Aorta (tissue), 5 donors: ENCODE results near the gene CDH9. TPM values are rescaled to one million over a fixed set of nuclear protein-coding genes. Genes with fewer than 3 reads are reported as not detected.
"Not testable (repeated sequence)": the region's sequence is repeated elsewhere in the genome, so short reads cannot be mapped to it uniquely, and the experiment has no call there.

Source experiments
- ATAC-seq: fragments of 200-7000 bp; cut with Tn5 transposase; one replicate; pipeline ENCODE4 v1.9.1; 2022; ENCODE audit warnings: moderate library complexity; ENCODE audit not compliant: low FRiP score
- DNase-seq, 2 donors: peaks; one replicate each; pipeline ENCODE4 v3.0.0-alpha.2; 2020
- H3K27ac ChIP-seq, 2 donors: one replicate each; pipeline ENCODE4 v1.5.1; 2013; ENCODE audit warnings: low read length in 2 of 2, mild to moderate bottlenecking in 2 of 2, moderate library complexity in 2 of 2, control low read depth in 1 of 2, inconsistent platforms in 1 of 2, low read depth in 1 of 2
- H3K27me3 ChIP-seq, 2 donors: one replicate each; pipeline ENCODE4 v1.6.1; 2013; ENCODE audit warnings: control low read depth in 1 of 2, low read length in 1 of 2, mild to moderate bottlenecking in 1 of 2, moderate library complexity in 1 of 2; ENCODE audit not compliant: insufficient read depth in 2 of 2, control insufficient read depth in 1 of 2
- H3K36me3 ChIP-seq, 2 donors: one replicate each; pipeline ENCODE4 v1.6.1; 2013; ENCODE audit warnings: control low read depth in 1 of 2, low read length in 1 of 2, mild to moderate bottlenecking in 1 of 2; ENCODE audit not compliant: insufficient read depth in 2 of 2, control insufficient read depth in 1 of 2
- H3K4me1 ChIP-seq, 2 donors: one replicate each; pipeline ENCODE4 v1.6.1; 2013; ENCODE audit warnings: low read length in 2 of 2, control low read depth in 1 of 2, mild to moderate bottlenecking in 1 of 2, moderate library complexity in 1 of 2; ENCODE audit not compliant: insufficient read depth in 2 of 2, control insufficient read depth in 1 of 2
- H3K4me3 ChIP-seq, 2 donors: one replicate each; pipeline ENCODE4 v1.5.1; 2013; ENCODE audit warnings: low read length in 2 of 2, control low read depth in 1 of 2, mild to moderate bottlenecking in 1 of 2
- H3K9me3 ChIP-seq: one replicate; pipeline ENCODE4 v1.6.1; 2013; ENCODE audit warnings: mild to moderate bottlenecking, low read length; ENCODE audit not compliant: control insufficient read depth
- WGBS, 2 donors: extraction: QIAGEN DNeasy Blood & Tissue Kit; methylation state at CpG; one replicate each; pipeline ENCODE4 v1.1.7; 2013; 5-methylcytosine and 5-hydroxymethylcytosine counted together
- intact Hi-C, 2 donors: fragments of 100-400 bp; cut with DNase I; formaldehyde crosslinking; loops; one replicate each; pipeline versions ENCODE4 v1.14.2 to v1.15.0; 2022
- polyA plus RNA-seq, 2 donors: library from polyadenylated mRNA; stranded (reverse); fragments of 200-250 nt; gene quantifications; one replicate each; pipeline ENCODE4 v1.2.3, GENCODE V29; 2013
- total RNA-seq, 2 donors: library from RNA; stranded (reverse); fragmentation: NEBNext Ultra II Directional; extraction: Animal tissue kit (Norgen Biotek cat#: 25700); gene quantifications; one replicate each; pipeline ENCODE4 v1.2.1, GENCODE V29; 2021
- donor health status: healthy with polysubstance abuse.
- donor health status: Bipolar disorder and iron deficiency.
- donor health status: DM: no; HTN: no; CAD: no.
- donor health status: DM: no; HTN: no; CAD: no.
- donor health status: DM: yes; HTN: yes; CAD: no.

CDH9 gene
- total and polyA plus RNA-seq, 4 donors, result not detected

DNA sequence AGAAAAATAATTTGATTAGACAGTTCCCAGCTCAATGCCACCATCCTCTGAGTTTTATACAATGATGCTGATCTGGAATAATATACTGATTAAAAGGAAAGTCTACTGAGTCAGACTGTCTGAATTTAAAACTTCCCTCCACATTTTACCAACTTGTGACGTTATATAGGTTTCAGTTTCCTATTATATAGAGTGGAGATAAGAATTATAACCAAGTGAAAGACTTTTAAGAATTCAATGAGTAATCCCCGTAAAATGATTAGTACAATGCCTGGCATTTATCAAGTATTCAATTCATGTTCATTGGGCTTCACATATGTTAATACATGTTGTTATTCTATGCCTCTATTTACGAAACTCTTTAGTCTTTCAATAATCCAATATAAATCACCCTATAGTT lies 166.0 kb downstream of the CDH9 start:
- no peak overlapping the region for H3K4me3 ChIP-seq
- H3K9me3 ChIP-seq, result peaks cover 2% of the 10 kb centered on the region
- intact Hi-C loops, result no loop called here
- no peaks in the 10 kb centered on the region for H3K27me3 ChIP-seq
- H3K36me3 ChIP-seq, result no peaks in the 10 kb centered on the region
- WGBS, 2 donors, result 25 to 49% methylated on average over 3 of the region's 3 CpGs
- ATAC-seq (no peak), DNase-seq (no peak)
- no peaks in the 10 kb centered on the region for H3K4me1 ChIP-seq
- H3K27ac ChIP-seq, result no peak overlapping the region

GRCh38 chr5:26869781-26870180 lies 168.6 kb downstream of the CDH9 start:
- no peak for ATAC-seq
- Histone ChIP-seq H3K4me1 (no peaks in the 10 kb centered on the region), H3K9me3 (peaks cover 2% of the 10 kb centered on the region), H3K4me3 (no peak overlapping the region), H3K36me3 (no peaks in the 10 kb centered on the region), H3K27me3 (no peaks in the 10 kb centered on the region), H3K27ac (no peak overlapping the region)
- intact Hi-C loops, result no loop called here
- DNase-seq, result no peak
- 85 to 91% methylated on average over 1 of the region's 1 CpG for WGBS, 2 donors

- no peaks in the 10 kb centered on the region for H3K36me3 ChIP-seq
- 88 to 90% methylated on average over 3 of the region's 3 CpGs for WGBS, 2 donors
- H3K9me3 ChIP-seq, result peaks cover 2% of the 10 kb centered on the region
- DNase-seq, result no peak
- no peak overlapping the region for H3K4me3 ChIP-seq
- H3K27ac ChIP-seq, result no peak overlapping the region
- no peaks in the 10 kb centered on the region for H3K4me1 ChIP-seq
- intact Hi-C loops, result no loop called here
- H3K27me3 ChIP-seq, result no peaks in the 10 kb centered on the region
- ATAC-seq, result no peak
Measured at GRCh38 chr5:26868504-26868903, 169.9 kb downstream of the CDH9 start.

DNA sequence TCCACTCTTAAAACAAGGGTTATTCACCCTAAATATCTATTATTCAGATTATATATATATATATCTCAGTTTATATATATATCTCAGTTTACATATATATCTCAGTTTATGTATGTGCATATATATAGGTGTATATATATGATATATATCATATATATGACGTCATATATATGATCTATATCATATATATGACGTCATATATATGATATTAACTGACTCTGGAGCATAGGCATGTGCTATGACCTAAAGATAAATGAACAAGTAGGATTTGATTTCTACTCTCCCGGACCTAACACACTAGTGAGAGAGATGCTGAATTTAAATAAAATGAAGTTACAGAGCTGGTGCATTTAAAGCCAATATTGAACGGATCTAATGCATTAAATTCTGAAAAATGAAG lies 174.3 kb downstream of the CDH9 start:
- Histone ChIP-seq H3K9me3 (peaks cover 2% of the 10 kb centered on the region), H3K4me1 (no peaks in the 10 kb centered on the region), H3K27me3 (no peaks in the 10 kb centered on the region), H3K27ac (no peak overlapping the region), H3K36me3 (no peaks in the 10 kb centered on the region), H3K4me3 (no peak overlapping the region)
- WGBS, 2 donors, result 53 to 58% methylated on average over 4 of the region's 4 CpGs
- ATAC-seq (no peak), DNase-seq (no peak)
- intact Hi-C loops, result no loop called here

DNA sequence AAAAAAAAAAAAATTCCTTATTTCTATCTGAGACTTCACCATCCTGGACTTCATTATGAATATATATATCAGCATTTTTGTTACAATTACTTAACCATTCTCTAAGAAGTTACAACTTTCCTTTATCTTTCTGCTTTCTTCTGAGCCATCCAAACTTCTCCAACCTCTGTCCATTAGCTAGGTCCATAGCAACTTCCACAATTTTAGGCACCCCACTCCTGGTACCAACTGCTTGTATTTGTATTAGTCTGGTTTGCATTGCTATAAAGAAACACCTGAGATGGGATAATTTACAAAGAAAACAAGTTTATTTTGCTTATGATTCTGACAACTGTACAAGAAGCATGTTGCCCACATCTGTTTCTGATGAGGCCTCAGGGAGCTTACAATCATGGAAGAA lies 182.1 kb downstream of the CDH9 start:
- DNase-seq, result no peak
- H3K4me3 ChIP-seq, result no peak overlapping the region
- intact Hi-C loops, result no loop called here

DNA sequence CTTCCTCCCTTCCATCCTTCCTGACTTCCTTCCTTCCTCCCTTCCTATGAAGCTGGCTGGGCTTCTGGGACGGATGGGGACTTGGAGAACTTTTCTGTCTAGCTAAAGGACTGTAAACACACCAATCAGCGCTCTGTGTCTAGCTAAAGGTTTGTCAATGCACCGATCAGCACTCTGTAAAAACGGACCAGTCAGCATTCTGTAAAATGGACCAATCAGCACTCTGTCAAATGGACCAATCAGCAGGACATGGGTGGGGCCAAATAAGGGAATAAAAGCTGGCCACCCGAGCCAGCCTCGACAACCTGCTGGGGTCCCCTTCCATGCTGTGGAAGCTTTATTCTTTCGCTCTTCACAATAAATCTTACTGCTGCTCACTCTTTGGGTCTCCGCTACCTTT lies 185.9 kb downstream of the CDH9 start:
- H3K27ac ChIP-seq, H3K4me1 ChIP-seq, H3K27me3 ChIP-seq, H3K9me3 ChIP-seq, H3K4me3 ChIP-seq, H3K36me3 ChIP-seq, ATAC-seq, intact Hi-C loops, DNase-seq: not testable (repeated sequence)
- WGBS, 2 donors, result 87 to 89% methylated on average over 8 of the region's 8 CpGs

More for the DNA sequence above, 182.1 kb downstream of the CDH9 start:
- Histone ChIP-seq H3K9me3 (peaks cover 2% of the 10 kb centered on the region), H3K27ac (no peak overlapping the region), H3K27me3 (no peaks in the 10 kb centered on the region), H3K4me1 (no peaks in the 10 kb centered on the region), H3K36me3 (no peaks in the 10 kb centered on the region)
- ATAC-seq, result no peak

DNA sequence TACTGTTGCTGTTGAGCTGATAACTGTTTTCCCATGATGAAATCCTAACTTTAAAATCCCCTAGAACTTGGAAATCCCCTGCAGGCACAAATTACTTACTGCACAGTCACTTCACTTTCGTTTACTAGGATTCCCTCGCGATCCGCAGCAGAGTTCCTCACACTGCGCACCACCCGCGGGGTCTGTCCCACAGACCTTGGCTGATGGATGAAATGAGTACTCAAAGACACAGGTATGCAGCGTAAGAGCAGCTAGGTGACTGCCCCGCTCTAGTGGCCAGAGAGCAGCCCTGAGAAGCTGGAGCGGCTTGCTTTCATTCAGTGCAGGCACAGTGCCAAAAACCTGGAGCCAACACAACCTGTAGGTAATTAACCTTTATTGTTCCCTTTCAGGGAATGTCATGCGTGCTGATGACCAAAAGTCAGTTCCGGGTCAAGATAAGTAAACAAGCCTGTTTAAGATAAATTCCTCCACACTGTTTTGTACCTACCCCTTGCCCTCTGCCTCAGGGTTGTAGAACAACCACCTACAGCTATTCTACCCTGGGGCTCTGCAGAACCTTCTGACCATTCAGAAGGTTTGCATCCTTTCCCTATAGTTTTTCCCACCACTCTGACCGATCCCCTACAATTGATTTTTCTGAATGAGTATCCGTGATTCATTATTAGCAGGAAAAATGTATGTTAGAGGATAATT lies 191.2 kb downstream of the CDH9 start:
- H3K27ac ChIP-seq, result no peak overlapping the region
- no peaks in the 10 kb centered on the region for H3K4me1 ChIP-seq
- WGBS, 2 donors, result 65 to 73% methylated on average over 14 of the region's 14 CpGs
- no peaks in the 10 kb centered on the region for H3K36me3 ChIP-seq
- no peak for DNase-seq
- intact Hi-C loops, result no loop called here
- ATAC-seq, result no peak
- H3K9me3 ChIP-seq, result no peaks in the 10 kb centered on the region
- no peak overlapping the region for H3K4me3 ChIP-seq
- no peaks in the 10 kb centered on the region for H3K27me3 ChIP-seq

- Histone ChIP-seq H3K9me3 (no peaks in the 10 kb centered on the region), H3K27me3 (no peaks in the 10 kb centered on the region), H3K4me1 (no peaks in the 10 kb centered on the region), H3K36me3 (no peaks in the 10 kb centered on the region), H3K4me3 (no peak overlapping the region), H3K27ac (no peak overlapping the region)
- intact Hi-C loops, result no loop called here
- 93 to 99% methylated on average over 2 of the region's 2 CpGs for WGBS, 2 donors
- no peak for ATAC-seq
- DNase-seq, result no peak
Measured at GRCh38 chr5:26843677-26844076, 194.7 kb downstream of the CDH9 start.

DNA sequence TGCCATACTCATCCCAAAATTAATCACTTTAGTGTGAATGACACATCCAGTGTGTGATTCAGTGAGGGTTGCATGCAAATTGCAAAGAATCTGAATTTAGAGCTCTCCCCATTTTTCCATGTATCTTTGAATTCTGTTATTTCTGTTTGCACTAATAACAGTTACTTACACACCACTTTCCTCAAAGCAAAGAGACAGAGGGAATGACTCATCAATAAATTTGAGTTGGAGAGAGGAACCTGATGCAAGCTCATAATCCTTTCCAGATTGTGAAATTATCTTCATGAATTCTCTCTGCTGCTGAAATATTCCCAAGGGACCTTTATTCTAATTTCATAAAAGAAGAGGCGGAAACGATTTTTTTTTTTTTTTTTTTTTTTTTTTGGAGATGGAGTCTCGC lies 204.8 kb downstream of the CDH9 start:
- DNase-seq (no peak), ATAC-seq (no peak)
- Histone ChIP-seq H3K4me3 (no peak overlapping the region), H3K27ac (no peak overlapping the region), H3K36me3 (no peaks in the 10 kb centered on the region), H3K4me1 (no peaks in the 10 kb centered on the region), H3K27me3 (no peaks in the 10 kb centered on the region), H3K9me3 (no peaks in the 10 kb centered on the region)
- WGBS, 2 donors, result 77 to 85% methylated on average over 3 of the region's 3 CpGs
- intact Hi-C loops, result no loop called here
